Measurements from ENCODE around the gene SYN1.

The SYN1 gene

GRCh38 chrX:47658301-47658683 lies 38.6 kb upstream of the SYN1 start:
- peak overlapping the region; percentile 91 for H3K9ac ChIP-seq (ENCODE audit: low read depth, low read length)
- ATAC-seq (ENCODE audit: insufficient read depth, low read depth) (no peak), DNase-seq (no peak)
- H4K20me1 ChIP-seq (ENCODE audit: insufficient read depth, low read length), result no peaks in the 10 kb centered on the region
- peak overlapping the region; percentile 68; the same call in 1 of the 2 replicates for H2AFZ ChIP-seq (ENCODE audit: low read depth, low read length)
- peak overlapping the region; percentile 78 for H3K4me2 ChIP-seq (ENCODE audit: insufficient read depth, low read length)
- no peaks in the 10 kb centered on the region for H3K9me3 ChIP-seq (ENCODE audit: insufficient read depth, low read length, severe bottlenecking)
- H3K79me2 ChIP-seq (ENCODE audit: insufficient read depth, low read length), result peaks cover 14% of the 10 kb centered on the region
- H3K4me3 ChIP-seq (ENCODE audit: low read depth in 1 of 2, low read length in 2 of 2), result peak overlapping the region; percentile 70 to 83; a peak in 3 of 4 replicates
- peaks cover 35% of the 10 kb centered on the region for H3K36me3 ChIP-seq (ENCODE audit: insufficient read depth, low read length)
- H3K4me1 ChIP-seq (ENCODE audit: insufficient read depth, low read length), result peaks cover 24% of the 10 kb centered on the region
- no peaks in the 10 kb centered on the region for H3K27me3 ChIP-seq (ENCODE audit: insufficient read depth, low read length, poor library complexity)
- H3K27ac ChIP-seq (ENCODE audit: low read length), result peak overlapping the region; percentile 96
- TF ChIP-seq CTCF (IDR thresholded peaks at IDR 0.05; ENCODE audit: borderline replicate concordance, extremely low read depth, low read length, poor library complexity, severe bottlenecking), result no peak
- no peak for TF ChIP-seq EZH2 (IDR thresholded peaks at IDR 0.05; ENCODE audit: borderline replicate concordance, low read depth, low read length, severe bottlenecking)

GRCh38 chrX:47651043-47651905 lies 31.6 kb upstream of the SYN1 start:
- Histone ChIP-seq H3K27ac (ENCODE audit: low read length) (peak overlapping the region; percentile 78), H3K36me3 (ENCODE audit: insufficient read depth, low read length) (peaks cover 46% of the 10 kb centered on the region), H4K20me1 (ENCODE audit: insufficient read depth, low read length) (no peaks in the 10 kb centered on the region), H3K9ac (ENCODE audit: low read depth, low read length) (peak overlapping the region; percentile 51), H3K4me3 (ENCODE audit: low read depth in 1 of 2, low read length in 2 of 2) (peak overlapping the region; percentile 24 to 68; a peak in 3 of 4 replicates), H2AFZ (ENCODE audit: low read depth, low read length) (peak overlapping the region; percentile 65), H3K27me3 (ENCODE audit: insufficient read depth, low read length, poor library complexity) (no peaks in the 10 kb centered on the region), H3K9me3 (ENCODE audit: insufficient read depth, low read length, severe bottlenecking) (no peaks in the 10 kb centered on the region), H3K4me2 (ENCODE audit: insufficient read depth, low read length) (peak overlapping the region; percentile 93), H3K4me1 (ENCODE audit: insufficient read depth, low read length) (peaks cover 39% of the 10 kb centered on the region), H3K79me2 (ENCODE audit: insufficient read depth, low read length) (peaks cover 35% of the 10 kb centered on the region)
- DNase-seq (no peak), ATAC-seq (ENCODE audit: insufficient read depth, low read depth) (no peak)
- TF ChIP-seq EZH2 (IDR thresholded peaks at IDR 0.05; ENCODE audit: borderline replicate concordance, low read depth, low read length, severe bottlenecking) (no peak), CTCF (IDR thresholded peaks at IDR 0.05; ENCODE audit: borderline replicate concordance, extremely low read depth, low read length, poor library complexity, severe bottlenecking) (no peak)

- Histone ChIP-seq H4K20me1 (ENCODE audit: insufficient read depth, low read length) (no peaks in the 10 kb centered on the region), H3K4me1 (ENCODE audit: insufficient read depth, low read length) (peaks cover 39% of the 10 kb centered on the region), H3K27ac (ENCODE audit: low read length) (peak within 1 kb of the TSS; percentile 81), H3K9me3 (ENCODE audit: insufficient read depth, low read length, severe bottlenecking) (no peaks in the 10 kb centered on the region), H3K9ac (ENCODE audit: low read depth, low read length) (peak within 1 kb of the TSS; percentile 72), H3K79me2 (ENCODE audit: insufficient read depth, low read length) (peaks cover 41% of the 10 kb centered on the region), H3K36me3 (ENCODE audit: insufficient read depth, low read length) (peaks cover 38% of the 10 kb centered on the region), H2AFZ (ENCODE audit: low read depth, low read length) (peak within 1 kb of the TSS; percentile 84), H3K27me3 (ENCODE audit: insufficient read depth, low read length, poor library complexity) (no peaks in the 10 kb centered on the region), H3K4me2 (ENCODE audit: insufficient read depth, low read length) (peak within 1 kb of the TSS; percentile 93), H3K4me3 (ENCODE audit: low read depth in 1 of 2, low read length in 2 of 2) (peak within 1 kb of the TSS; percentile 39 to 76; a peak in 3 of 4 replicates)
- peak; percentile 96 for DNase-seq
- ATAC-seq (ENCODE audit: insufficient read depth, low read depth), result peak; percentile 94
- TF ChIP-seq EZH2 (IDR thresholded peaks at IDR 0.05; ENCODE audit: borderline replicate concordance, low read depth, low read length, severe bottlenecking), result no peak
- TF ChIP-seq CTCF (IDR thresholded peaks at IDR 0.05; ENCODE audit: borderline replicate concordance, extremely low read depth, low read length, poor library complexity, severe bottlenecking), result peak; percentile 11
These were observed 30.7 kb upstream of the SYN1 start, which contains the start of gene ELK1 for GRCh38 chrX:47650164-47651042. TSS of gene ELK1 (minus strand) at chrX:47650563. CDS start at chrX:47641441, 9,122 bp downstream.

Measured in DND-41 (cell line).